Measurements from ENCODE around the gene COA1. TPM values are rescaled to one million over a fixed set of nuclear protein-coding genes. Genes with fewer than 3 reads are reported as not detected.
"Not testable (repeated sequence)": the region's sequence is repeated elsewhere in the genome, so short reads cannot be mapped to it uniquely, and the experiment has no call there.

COA1 gene
- polyA plus RNA-seq, 6 donors from 2014 or later = 96.6 to 146 (median 107) TPM

DNA sequence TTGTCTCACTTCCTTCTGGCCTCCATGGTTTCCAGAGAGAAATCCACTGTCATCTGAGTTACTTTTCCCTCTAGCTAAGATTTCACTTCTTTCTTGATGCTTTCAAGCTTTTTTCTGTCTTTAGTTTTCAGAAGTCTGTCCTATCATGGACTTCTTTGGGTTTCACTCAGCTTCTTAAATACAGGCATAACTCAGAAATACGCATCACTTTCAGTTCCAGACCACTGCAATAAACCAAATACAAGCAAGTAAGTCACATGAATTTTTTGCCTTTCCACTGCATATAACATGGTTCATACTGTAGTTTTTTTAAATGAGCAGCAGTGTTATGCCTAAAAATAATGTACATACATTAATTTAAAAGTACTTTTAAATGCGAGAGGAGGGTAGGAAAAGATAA, 97.8 kb downstream of the COA1 start:
- ATAC-seq (ENCODE audit: low read depth in 2 of 2) (no peak), DNase-seq (no peak)
- Mint-ChIP-seq H3K4me3 (peak overlapping the region in 4 of 8 donors; percentile 2 to 65 (median 28)), H3K27me3 (no peaks in the 10 kb centered on the region), H3K4me1 (peaks cover 44 to 87% (median 66%) of the 10 kb centered on the region in 3 donors), H3K36me3 (peaks cover 17 to 44% of the 10 kb centered on the region in 2 donors), H3K27ac (peak overlapping the region; percentile 51 to 87 (median 60)), H3K9me3 (no peaks in the 10 kb centered on the region)

DNA sequence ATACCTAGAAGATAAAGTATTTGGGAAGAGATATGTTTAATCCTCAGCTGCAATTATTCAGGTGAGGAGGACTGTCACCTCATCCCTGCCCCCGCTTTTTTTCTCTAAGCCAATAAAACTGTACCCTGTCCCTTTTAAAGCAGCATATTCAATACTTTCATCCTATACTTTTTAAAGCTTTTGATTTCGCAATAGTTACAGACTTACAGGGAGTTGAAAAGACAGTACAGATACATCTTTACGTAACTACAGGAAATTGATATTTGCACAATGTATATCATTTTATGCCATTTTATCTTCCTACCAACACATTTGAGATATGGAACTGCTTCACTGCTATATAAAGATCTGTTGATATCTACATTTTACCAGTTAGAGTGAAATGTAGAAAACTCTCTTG, 98.8 kb downstream of the COA1 start:
- DNase-seq (no peak), ATAC-seq (ENCODE audit: low read depth in 2 of 2) (no peak)
- peak overlapping the region in 5 of 6 donors; percentile 52 to 87 (median 69) for H3K27ac Mint-ChIP-seq
- peaks cover 49 to 87% (median 70%) of the 10 kb centered on the region in 3 donors for H3K4me1 Mint-ChIP-seq
- no peaks in the 10 kb centered on the region for H3K9me3 Mint-ChIP-seq
- no peaks in the 10 kb centered on the region for H3K27me3 Mint-ChIP-seq
- H3K4me3 Mint-ChIP-seq = peak overlapping the region in 1 of 8 donors; percentile 51
- H3K36me3 Mint-ChIP-seq = peaks cover 20 to 50% of the 10 kb centered on the region in 2 donors

DNA sequence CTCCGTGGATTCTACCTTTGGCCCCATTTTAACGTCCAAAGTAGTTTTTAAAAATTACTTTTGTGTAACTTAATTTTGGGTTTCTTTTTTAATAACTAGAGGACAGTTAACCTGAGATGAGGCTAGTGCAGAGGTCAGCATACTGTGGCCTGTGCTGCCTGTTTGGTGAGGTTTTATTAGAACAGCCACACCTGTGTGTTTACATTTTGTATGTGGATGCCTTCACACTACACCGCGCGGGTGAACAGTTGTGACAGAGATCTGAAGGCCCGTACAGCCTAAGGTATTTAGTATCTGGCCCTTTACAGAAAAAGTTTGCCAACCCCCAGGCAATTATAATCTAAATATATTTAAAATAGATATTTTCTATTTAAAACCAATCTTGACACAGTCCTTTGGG, 99.5 kb downstream of the COA1 start:
- ATAC-seq (ENCODE audit: low read depth in 2 of 2) (no peak), DNase-seq (no peak)
- Mint-ChIP-seq H3K9me3 (no peaks in the 10 kb centered on the region), H3K4me1 (peaks cover 51 to 89% (median 75%) of the 10 kb centered on the region in 3 donors), H3K4me3 (no peak overlapping the region), H3K27ac (peak overlapping the region in 3 of 6 donors; percentile 55 to 83 (median 81)), H3K27me3 (no peaks in the 10 kb centered on the region), H3K36me3 (peaks cover 25 to 55% of the 10 kb centered on the region in 2 donors)

DNA sequence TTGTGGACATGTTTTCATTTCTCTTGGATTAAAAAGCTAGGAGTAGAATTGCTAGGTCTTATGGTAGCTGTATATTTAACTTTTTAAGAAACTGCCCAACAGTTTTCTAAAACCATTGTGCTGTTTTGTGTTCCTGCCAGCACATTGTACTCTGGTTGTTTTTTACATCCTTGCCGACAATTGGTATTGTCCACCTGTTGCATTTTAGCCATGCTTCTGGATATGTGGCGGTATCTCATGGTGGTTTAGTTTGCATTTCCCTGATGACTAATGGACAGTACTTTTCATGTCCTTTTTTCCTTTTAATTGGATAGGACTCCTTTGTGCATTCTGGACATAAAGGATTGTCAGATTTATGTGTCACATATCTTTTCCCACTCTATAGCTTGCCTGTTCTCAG, 100.9 kb downstream of the COA1 start:
- Mint-ChIP-seq H3K27ac (peak overlapping the region in 3 of 6 donors; percentile 62 to 83 (median 81)), H3K36me3 (peaks cover 25 to 55% of the 10 kb centered on the region in 2 donors), H3K27me3 (no peaks in the 10 kb centered on the region), H3K4me3 (no peak overlapping the region), H3K9me3 (no peaks in the 10 kb centered on the region), H3K4me1 (peaks cover 49 to 85% (median 75%) of the 10 kb centered on the region in 3 donors)
- DNase-seq (no peak), ATAC-seq (ENCODE audit: low read depth in 2 of 2) (no peak)

DNA sequence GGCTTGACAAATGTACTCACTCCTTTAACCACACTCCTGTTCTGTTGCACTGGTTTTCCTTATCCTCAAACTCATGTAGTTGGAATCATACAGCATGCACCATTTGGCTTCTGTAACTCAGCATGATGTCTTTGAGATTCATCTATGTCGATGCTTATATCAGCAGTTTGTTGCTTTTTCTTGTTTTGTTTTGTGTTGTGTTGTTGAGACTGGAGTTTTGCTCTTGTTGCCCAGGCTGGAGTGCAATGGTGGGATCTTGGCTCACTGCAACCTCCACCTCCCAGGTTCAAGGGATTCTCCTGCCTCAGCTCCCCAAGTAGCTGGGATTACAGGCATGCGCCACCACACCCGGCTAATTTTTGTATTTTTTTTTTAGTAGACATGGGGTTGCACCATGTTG, 101.5 kb downstream of the COA1 start:
- H3K4me3 Mint-ChIP-seq; DNase-seq; H3K9me3 Mint-ChIP-seq; H3K27me3 Mint-ChIP-seq; ATAC-seq (ENCODE audit: low read depth in 2 of 2): not testable (repeated sequence)
- Mint-ChIP-seq H3K36me3 (peaks cover 25 to 56% of the 10 kb centered on the region in 2 donors), H3K4me1 (peaks cover 49 to 83% (median 74%) of the 10 kb centered on the region in 3 donors), H3K27ac (peak overlapping the region in 3 of 6 donors; percentile 54 to 84 (median 61))

DNA sequence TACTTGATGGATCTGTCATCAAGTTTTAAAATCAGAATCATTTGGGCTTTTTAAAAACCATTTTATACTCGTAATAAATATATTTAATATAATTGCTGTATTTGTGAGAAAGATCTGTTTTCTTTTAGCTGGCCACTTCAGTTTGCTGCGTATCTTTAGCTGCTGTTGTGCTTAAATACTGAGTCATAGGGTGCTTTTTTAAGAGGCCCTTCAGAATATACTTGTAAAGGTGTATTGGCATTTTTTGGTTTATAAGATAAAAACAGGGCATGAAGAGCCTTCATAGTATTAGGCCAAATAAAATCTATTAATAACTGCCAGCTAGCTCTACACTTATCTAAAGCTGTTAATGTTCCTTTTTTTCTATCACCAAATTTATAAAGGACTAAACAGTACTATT, 102.6 kb downstream of the COA1 start:
- no peaks in the 10 kb centered on the region for H3K27me3 Mint-ChIP-seq
- H3K9me3 Mint-ChIP-seq = no peaks in the 10 kb centered on the region
- H3K27ac Mint-ChIP-seq = peak overlapping the region in 5 of 6 donors; percentile 8 to 97 (median 87)
- ATAC-seq (ENCODE audit: low read depth in 2 of 2) (no peak), DNase-seq (no peak)
- no peak overlapping the region for H3K4me3 Mint-ChIP-seq
- peaks cover 54 to 83% (median 77%) of the 10 kb centered on the region in 3 donors for H3K4me1 Mint-ChIP-seq
- peaks cover 15 to 59% of the 10 kb centered on the region in 2 donors for H3K36me3 Mint-ChIP-seq

DNA sequence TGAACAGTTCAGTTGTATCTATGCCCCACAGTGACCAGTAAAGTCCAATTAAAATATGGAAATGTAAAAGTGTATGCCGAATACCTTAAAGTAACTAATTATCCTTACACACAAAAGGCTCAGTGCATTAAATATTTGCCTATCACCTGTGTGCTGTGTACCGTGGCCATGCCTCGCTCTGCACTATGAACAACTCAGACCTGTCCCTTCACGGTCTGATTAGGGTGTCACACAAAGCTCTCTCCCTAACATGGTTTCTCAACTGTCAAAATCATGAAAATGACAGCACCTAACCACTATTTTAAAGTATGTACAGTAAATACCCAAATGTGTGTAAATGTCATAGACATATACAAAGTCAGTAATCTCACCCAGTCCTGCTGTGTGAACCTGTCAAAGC, 103.3 kb downstream of the COA1 start:
- Mint-ChIP-seq H3K4me1 (peaks cover 53 to 83% (median 75%) of the 10 kb centered on the region in 3 donors), H3K27me3 (no peaks in the 10 kb centered on the region), H3K36me3 (peaks cover 9 to 58% of the 10 kb centered on the region in 2 donors), H3K27ac (peak overlapping the region in 5 of 6 donors; percentile 25 to 97 (median 87)), H3K4me3 (peak overlapping the region in 7 of 8 donors; percentile 43 to 94 (median 58)), H3K9me3 (no peaks in the 10 kb centered on the region)
- ATAC-seq (ENCODE audit: low read depth in 2 of 2) (peak; percentile 55 to 60), DNase-seq (no peak)

DNA sequence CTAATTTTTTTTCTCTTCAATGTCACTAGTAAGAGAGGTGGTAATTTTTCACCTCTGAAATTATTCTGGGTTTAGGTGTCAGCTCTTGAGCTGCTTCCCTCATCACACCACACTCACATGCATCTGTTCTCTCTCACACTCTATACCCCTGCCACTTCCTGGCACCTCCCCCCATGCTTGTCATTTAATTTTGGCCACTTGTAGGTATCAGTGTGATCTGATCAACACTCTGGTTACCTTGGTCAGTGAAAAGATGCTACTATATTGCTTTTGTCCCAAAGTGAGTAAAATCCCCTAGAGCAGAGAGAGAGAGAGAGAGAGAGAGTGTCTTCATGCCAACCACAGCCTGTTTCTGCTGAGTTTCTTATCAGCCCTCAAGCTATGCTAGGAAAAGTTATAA, 103.9 kb downstream of the COA1 start:
- Mint-ChIP-seq H3K36me3 (peaks cover 9 to 62% of the 10 kb centered on the region in 2 donors), H3K4me3 (peak overlapping the region; percentile 31 to 94 (median 70)), H3K27me3 (no peaks in the 10 kb centered on the region), H3K9me3 (no peaks in the 10 kb centered on the region), H3K27ac (peak overlapping the region in 5 of 6 donors; percentile 73 to 97 (median 89)), H3K4me1 (peaks cover 58 to 82% (median 70%) of the 10 kb centered on the region in 3 donors)
- ATAC-seq (ENCODE audit: low read depth in 2 of 2) = peak; percentile 88 to 89
- peak; percentile 52 for DNase-seq

DNA sequence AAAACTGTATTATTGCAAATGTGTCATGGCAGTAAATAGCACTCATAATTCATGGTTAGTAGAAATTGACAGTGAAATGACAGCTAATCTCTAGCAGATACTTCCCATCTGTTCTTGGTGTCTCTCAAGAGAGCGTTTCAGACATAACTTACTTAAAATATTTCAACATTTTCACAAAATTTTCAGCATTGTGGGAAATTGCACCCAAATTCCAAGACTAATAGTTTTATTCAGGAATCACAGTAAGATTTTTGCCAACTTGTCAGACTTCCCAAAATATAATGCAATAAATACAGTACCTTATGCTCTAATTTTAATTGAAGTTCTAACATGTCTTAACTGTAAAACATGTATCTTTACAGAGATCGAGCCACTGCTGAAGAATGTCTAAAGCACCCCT, 105.2 kb downstream of the COA1 start:
- Mint-ChIP-seq H3K4me1 (peaks cover 56 to 77% (median 64%) of the 10 kb centered on the region in 3 donors), H3K27me3 (no peaks in the 10 kb centered on the region), H3K27ac (peak overlapping the region in 5 of 6 donors; percentile 3 to 89 (median 49)), H3K9me3 (no peaks in the 10 kb centered on the region), H3K36me3 (peaks cover 9 to 58% of the 10 kb centered on the region in 2 donors), H3K4me3 (no peak overlapping the region)
- DNase-seq (no peak), ATAC-seq (ENCODE audit: low read depth in 2 of 2) (no peak)

DNA sequence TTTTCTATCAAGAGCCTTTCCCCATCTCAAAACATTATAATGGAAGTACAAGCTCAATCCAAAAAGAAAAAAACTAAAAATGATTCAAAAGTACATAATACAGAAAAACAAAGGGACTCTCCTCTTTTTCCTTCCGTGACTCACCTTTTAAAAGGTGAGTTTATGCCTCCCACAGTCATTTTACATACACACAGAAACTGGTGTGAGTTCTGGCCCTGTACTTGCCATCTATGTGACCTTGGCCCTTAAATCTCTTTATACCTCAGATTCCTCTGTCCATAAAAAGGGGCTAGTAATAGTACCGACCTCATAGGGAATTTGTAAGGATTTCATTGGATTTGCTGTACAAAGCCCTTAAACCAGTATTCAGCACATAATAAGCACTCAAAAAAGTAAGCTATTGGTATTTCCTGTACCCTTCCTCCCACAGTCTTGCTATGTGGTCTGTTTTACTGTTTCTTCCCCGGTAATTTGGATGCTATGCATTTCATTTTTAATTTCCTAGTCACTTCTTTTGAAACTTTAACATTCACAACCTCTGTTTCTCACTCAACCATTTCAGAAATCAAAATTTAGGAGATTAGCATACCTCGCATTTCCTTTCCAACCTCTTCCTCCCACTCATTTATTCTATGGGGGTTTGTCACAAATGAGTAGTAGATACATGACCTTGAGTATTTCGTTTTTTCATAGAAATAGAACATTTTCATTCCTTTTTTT, 107.4 kb downstream of the COA1 start:
- ATAC-seq (ENCODE audit: low read depth in 2 of 2) (no peak), DNase-seq (no peak)
- peaks cover 9 to 42% of the 10 kb centered on the region in 2 donors for H3K36me3 Mint-ChIP-seq
- no peaks in the 10 kb centered on the region for H3K9me3 Mint-ChIP-seq
- H3K4me3 Mint-ChIP-seq = peak overlapping the region; percentile 2 to 77 (median 69)
- no peaks in the 10 kb centered on the region for H3K27me3 Mint-ChIP-seq
- H3K4me1 Mint-ChIP-seq = peaks cover 40 to 54% (median 47%) of the 10 kb centered on the region in 3 donors
- H3K27ac Mint-ChIP-seq = peak overlapping the region in 5 of 6 donors; percentile 77 to 95 (median 90)

DNA sequence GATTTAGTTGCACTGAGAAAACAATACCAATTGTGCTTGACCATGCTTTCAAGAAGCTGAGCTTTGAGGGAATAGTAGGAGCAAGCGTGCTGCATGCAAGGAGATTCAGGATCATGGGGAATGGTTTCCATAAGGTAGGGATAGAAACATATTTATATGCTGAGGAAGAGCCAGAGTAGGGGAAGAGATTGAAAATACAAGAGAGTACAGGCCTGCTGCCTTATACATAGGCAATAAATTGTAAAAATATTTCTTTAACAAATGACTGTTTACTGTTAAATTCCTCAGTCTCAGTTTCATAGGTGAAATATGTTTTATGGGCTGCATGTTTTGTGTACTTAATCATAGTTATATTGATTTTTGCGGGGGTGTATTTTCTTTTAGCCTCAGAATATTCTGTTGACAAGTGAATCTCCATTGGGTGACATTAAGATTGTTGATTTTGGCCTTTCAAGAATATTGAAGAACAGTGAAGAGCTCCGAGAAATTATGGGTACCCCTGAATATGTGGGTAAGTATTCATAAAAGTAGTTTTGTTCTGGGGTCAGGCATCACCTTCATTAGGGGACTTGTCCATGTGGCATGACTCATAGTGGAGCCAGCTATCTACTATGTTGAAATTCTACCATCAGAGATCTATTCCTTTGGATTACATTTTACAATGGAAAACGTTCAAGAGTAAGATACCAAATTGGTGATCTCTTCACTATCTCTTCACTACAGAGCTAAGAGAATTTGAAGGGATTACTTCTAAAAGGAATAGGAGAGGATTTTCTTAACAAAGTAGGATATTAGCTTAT, 109.9 kb downstream of the COA1 start:
- DNase-seq (no peak), ATAC-seq (ENCODE audit: low read depth in 2 of 2) (no peak)
- Mint-ChIP-seq H3K36me3 (peaks cover 9 to 31% of the 10 kb centered on the region in 2 donors), H3K9me3 (no peaks in the 10 kb centered on the region), H3K4me1 (peaks cover 32 to 48% (median 33%) of the 10 kb centered on the region in 3 donors), H3K27ac (no peak overlapping the region), H3K4me3 (no peak overlapping the region), H3K27me3 (no peaks in the 10 kb centered on the region)

DNA sequence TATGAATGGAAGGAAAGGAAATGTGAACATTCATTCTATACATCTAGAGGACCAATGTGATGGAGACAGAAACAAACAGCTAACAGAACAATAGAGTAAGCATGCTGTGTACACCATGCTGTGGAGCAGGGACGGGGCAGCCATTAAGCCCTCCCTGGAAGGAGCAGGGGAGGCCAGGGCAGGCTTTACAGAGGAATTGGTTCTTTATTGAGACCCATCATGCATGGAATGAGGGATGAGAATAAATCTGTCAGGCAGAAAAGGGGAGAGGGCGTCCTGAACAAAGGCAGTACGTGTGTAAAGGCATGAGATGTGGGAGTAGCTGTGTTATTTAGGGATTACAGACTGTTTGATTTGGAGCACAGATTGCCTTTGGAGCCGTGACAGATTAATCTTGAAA, 111.2 kb downstream of the COA1 start:
- Mint-ChIP-seq H3K36me3 (peaks cover 9 to 30% of the 10 kb centered on the region in 2 donors), H3K4me1 (peaks cover 37 to 52% (median 38%) of the 10 kb centered on the region in 3 donors), H3K4me3 (no peak overlapping the region), H3K27ac (no peak overlapping the region), H3K27me3 (no peaks in the 10 kb centered on the region), H3K9me3 (no peaks in the 10 kb centered on the region)
- no peak for ATAC-seq (ENCODE audit: low read depth in 2 of 2)
- no peak for DNase-seq

DNA sequence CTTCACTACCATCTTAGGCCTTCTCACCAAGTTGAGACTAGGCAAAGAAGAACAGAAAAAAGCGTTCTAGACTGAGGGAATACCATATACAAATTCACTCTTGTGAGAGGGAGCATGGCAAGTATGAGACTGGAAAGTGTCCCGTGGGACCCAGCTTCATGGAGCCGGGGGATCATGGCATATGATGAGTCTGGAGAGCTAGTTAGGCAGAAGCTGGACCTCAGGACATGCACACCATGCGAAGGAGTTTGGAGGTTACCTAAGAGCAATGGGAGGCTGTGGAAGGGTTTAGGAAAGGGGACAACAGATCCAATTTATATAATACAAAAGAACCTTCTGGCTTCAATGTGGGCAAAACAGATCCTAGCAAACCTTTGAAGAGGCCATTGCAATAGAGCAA, 112.3 kb downstream of the COA1 start:
- H3K4me3 Mint-ChIP-seq = no peak overlapping the region
- H3K27me3 Mint-ChIP-seq = no peaks in the 10 kb centered on the region
- H3K36me3 Mint-ChIP-seq = peaks cover 9 to 30% of the 10 kb centered on the region in 2 donors
- ATAC-seq (ENCODE audit: low read depth in 2 of 2) = no peak
- peaks cover 37 to 52% (median 40%) of the 10 kb centered on the region in 3 donors for H3K4me1 Mint-ChIP-seq
- no peak for DNase-seq
- H3K9me3 Mint-ChIP-seq = no peaks in the 10 kb centered on the region
- no peak overlapping the region for H3K27ac Mint-ChIP-seq

Data from naive B cell (primary cell).